Spleen (tissue), 11 donors: ENCODE results near the gene REC8. TPM values are rescaled to one million over a fixed set of nuclear protein-coding genes. Genes with fewer than 3 reads are reported as not detected.
A peak's percentile ranks its signal among the peaks of the same experiment; 100 is the strongest.

ENCODE experiments used
- DNase-seq: peaks from one replicate; pipeline ENCODE4 v3.0.0-alpha.2; 2020
- H3K27ac ChIP-seq, 8 donors: fragments of 200-600 bp; sonication (generic) in 7 of 8; 1 replicate in 4 of 8; 2 replicates in 4 of 8; pipeline versions ENCODE4 v1.5.0 to v1.8.0; 2016 to 2021; ENCODE audit warnings: inconsistent platforms in 4 of 8, mild to moderate bottlenecking in 4 of 8, moderate library complexity in 1 of 8
- H3K27me3 ChIP-seq, 7 donors: fragments of 200-600 bp; sonication (generic) in 6 of 7; replicated peaks in 1 of 7; 1 replicate in 4 of 7; 2 replicates in 3 of 7; pipeline versions ENCODE4 v1.5.0 to v1.8.0; 2016 to 2021; ENCODE audit warnings: inconsistent platforms in 3 of 7, mild to moderate bottlenecking in 1 of 7
- H3K36me3 ChIP-seq, 6 donors: fragments of 200-600 bp; sonication (generic) in 5 of 6; 1 replicate in 4 of 6; 2 replicates in 2 of 6; pipeline versions ENCODE4 v1.5.0 to v1.8.0; 2016 to 2021; ENCODE audit warnings: inconsistent platforms in 2 of 6
- H3K4me1 ChIP-seq, 6 donors: fragments of 200-600 bp; sonication (generic) in 5 of 6; 1 replicate in 3 of 6; 2 replicates in 3 of 6; pipeline versions ENCODE4 v1.5.0 to v1.8.0; 2016 to 2021; ENCODE audit warnings: inconsistent platforms in 3 of 6
- H3K4me3 ChIP-seq, 8 donors: fragments of 200-600 bp; sonication (generic) in 7 of 8; 1 replicate in 4 of 8; 2 replicates in 4 of 8; pipeline versions ENCODE4 v1.5.0 to v1.8.0; 2016 to 2021; ENCODE audit warnings: inconsistent platforms in 4 of 8, mild to moderate bottlenecking in 4 of 8, moderate library complexity in 2 of 8
- H3K9me3 ChIP-seq, 8 donors: fragments of 200-600 bp; sonication (generic) in 7 of 8; 1 replicate in 4 of 8; 2 replicates in 4 of 8; pipeline versions ENCODE4 v1.5.0 to v1.8.0; 2016 to 2021; ENCODE audit warnings: inconsistent platforms in 4 of 8
- POLR2A ChIP-seq, 3 donors: fragments of 450-650 bp; IDR thresholded peaks; one replicate each; pipeline ENCODE4 v1.5.1; 2017; ENCODE audit warnings: antibody characterized with exemption in 3 of 3, mild to moderate bottlenecking in 1 of 3
- POLR2AphosphoS5 ChIP-seq, 3 donors: sonication (generic); formaldehyde crosslinking; IDR thresholded peaks; one replicate each; pipeline ENCODE4 v1.5.1; 2017; ENCODE audit warnings: antibody characterized with exemption in 3 of 3
- WGBS, 5 donors: extraction: QIAGEN DNeasy Blood & Tissue Kit in 3 of 5; methylation state at CpG; one replicate each; pipeline versions ENCODE4 v1.1.5 to v1.1.7; 2013 to 2018; 5-methylcytosine and 5-hydroxymethylcytosine counted together
- intact Hi-C: fragments of 100-400 bp; cut with DNase I; formaldehyde crosslinking; loops from one replicate; pipeline ENCODE4 v1.15.0; 2023; ENCODE audit warnings: low total_unique reads
- polyA plus RNA-seq, 3 donors: library from polyadenylated mRNA; stranded (reverse); fragments of 200-250 nt; gene quantifications; one replicate each; pipeline ENCODE4 v1.2.1, GENCODE V29; 2013
- total RNA-seq, 7 donors: library from RNA; depleted of rRNA in 3 of 7; stranded (reverse); fragments of >200 nt in 3 of 7; fragmentation: NEBNext Ultra II Directional in 4 of 7; extraction: Animal tissue kit (Norgen Biotek cat#: 25700) in 4 of 7; gene quantifications; one replicate each; pipeline versions ENCODE4 v1.1.0 to v1.2.1, GENCODE V29; 2016 to 2021
- TF ChIP-seq, protein P1 (sequence below), 11 experiments: fragments of 200-600 bp in 7 of 11; fragments of 450-650 bp in 4 of 11; sonication (generic) in 4 of 11; IDR thresholded peaks in 8 of 11; conservative IDR thresholded peaks in 3 of 11; 1 replicate in 7 of 11; 2 replicates in 4 of 11; pipeline versions ENCODE4 v1.4.0 to v1.8.0; 2016 to 2021; ENCODE audit warnings: antibody characterized with exemption in 11 of 11, inconsistent platforms in 4 of 11, mild to moderate bottlenecking in 1 of 11
- donor health status: healthy with polysubstance abuse.
- donor health status: DM: no; HTN: no; CAD: no; lungs with moderate emphysema.
- donor health status: DM: no; HTN: no; CAD: no.
- donor health status: Bipolar disorder and iron deficiency.
- donor health status: healthy.
- donor health status: DM: no; HTN: no; CAD: no.
- donor health status: DM: yes; HTN: yes; CAD: no.

REC8 gene
- total and polyA plus RNA-seq, 10 donors = 23.5 to 51.6 (median 40.2) TPM

DNA sequence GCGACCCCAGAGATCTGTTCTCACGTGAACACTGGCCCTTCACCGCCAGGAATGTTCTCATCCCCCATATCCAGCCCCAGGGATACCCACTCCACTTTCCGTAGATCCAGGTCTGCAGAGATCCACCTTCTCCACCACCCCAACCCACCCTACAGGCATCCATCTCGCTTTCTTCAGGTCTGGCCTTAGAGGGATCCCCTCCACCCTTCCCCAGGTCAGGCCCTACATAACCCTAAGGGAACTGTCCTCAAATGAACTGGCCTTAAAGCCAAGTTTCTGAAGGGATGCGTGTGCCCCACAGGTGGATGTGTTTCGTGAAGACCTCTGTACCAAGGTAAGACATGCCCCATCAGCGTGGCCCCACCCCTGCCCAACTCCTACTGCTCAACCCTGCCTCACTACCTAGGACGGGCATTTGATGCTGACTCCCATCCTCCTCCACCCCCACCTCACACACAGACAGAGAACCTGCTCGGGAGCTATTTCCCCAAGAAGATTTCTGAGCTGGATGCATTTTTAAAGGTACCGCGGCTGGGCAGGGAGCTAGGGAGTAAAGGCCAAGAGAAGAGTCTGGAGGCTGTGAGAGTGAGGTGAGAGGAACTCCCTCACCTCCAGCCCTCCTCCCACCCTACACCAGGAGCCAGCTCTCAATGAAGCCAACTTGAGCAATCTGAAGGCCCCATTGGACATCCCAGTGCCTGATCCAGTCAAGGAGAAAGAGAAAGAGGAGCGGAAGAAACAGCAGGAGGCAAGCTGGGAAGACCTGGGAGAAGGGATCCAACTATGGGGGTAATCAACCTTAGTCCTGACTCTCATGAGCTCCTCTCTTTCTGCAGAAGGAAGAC, 35.0 kb upstream of the REC8 start:
- H3K36me3 ChIP-seq = peaks cover 3 to 36% (median 25%) of the 10 kb centered on the region in 6 donors
- H3K27ac ChIP-seq = peak overlapping the region; percentile 92 to 99 (median 97)
- TF ChIP-seq POLR2AphosphoS5 (IDR thresholded peaks at IDR 0.05) (no peak), POLR2A (IDR thresholded peaks at IDR 0.05) (no peak)
- TF ChIP-seq, protein P1, sequence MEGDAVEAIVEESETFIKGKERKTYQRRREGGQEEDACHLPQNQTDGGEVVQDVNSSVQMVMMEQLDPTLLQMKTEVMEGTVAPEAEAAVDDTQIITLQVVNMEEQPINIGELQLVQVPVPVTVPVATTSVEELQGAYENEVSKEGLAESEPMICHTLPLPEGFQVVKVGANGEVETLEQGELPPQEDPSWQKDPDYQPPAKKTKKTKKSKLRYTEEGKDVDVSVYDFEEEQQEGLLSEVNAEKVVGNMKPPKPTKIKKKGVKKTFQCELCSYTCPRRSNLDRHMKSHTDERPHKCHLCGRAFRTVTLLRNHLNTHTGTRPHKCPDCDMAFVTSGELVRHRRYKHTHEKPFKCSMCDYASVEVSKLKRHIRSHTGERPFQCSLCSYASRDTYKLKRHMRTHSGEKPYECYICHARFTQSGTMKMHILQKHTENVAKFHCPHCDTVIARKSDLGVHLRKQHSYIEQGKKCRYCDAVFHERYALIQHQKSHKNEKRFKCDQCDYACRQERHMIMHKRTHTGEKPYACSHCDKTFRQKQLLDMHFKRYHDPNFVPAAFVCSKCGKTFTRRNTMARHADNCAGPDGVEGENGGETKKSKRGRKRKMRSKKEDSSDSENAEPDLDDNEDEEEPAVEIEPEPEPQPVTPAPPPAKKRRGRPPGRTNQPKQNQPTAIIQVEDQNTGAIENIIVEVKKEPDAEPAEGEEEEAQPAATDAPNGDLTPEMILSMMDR (IDR thresholded peaks at IDR 0.05 in 8 of 11, conservative IDR thresholded peaks at IDR 0.05 in 3 of 11) = no peak
- no peaks in the 10 kb centered on the region for H3K9me3 ChIP-seq
- intact Hi-C loops = no loop called here
- H3K4me1 ChIP-seq = peaks cover 40 to 82% (median 63%) of the 10 kb centered on the region in 6 donors
- H3K4me3 ChIP-seq = peak overlapping the region; percentile 72 to 98 (median 92)
- 28 to 44% (median 32%) methylated on average over 13 of the region's 13 CpGs for WGBS, 5 donors
- DNase-seq = peak; percentile 76
- H3K27me3 ChIP-seq = no peaks in the 10 kb centered on the region

DNA sequence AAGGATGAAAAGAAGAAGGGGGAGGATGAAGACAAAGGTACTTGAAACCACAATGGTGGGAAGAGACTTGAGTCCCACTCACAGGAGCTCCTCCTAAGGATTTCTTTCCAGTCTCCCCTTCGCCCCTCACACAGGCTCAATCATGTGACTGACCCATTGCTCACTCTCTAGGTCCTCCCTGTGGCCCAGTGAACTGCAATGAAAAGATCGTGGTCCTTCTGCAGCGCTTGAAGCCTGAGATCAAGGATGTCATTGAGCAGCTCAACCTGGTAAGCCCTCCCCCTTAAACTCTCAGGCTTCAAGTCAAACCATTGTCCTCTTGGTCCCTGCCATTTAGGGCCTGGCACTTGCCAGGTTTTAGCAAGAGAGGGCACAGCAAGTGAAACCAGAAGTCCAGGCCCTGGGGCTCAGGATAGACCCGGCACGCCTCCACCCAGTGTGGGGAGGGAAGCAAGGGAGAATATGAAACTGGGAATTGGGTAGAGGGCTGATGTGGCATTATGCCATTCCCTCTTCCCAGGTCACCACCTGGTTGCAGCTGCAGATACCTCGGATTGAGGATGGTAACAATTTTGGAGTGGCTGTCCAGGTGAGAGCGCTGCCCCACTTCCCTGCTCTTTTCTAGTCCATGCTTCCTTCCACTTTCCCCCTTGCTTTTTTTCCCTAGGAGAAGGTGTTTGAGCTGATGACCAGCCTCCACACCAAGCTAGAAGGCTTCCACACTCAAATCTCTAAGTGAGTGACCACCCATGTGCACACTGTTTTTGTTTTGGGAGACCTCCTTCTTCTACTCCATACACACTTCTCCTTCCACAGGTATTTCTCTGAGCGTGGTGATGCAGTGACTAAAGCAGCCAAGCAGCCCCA, 34.1 kb upstream of the REC8 start:
- Histone ChIP-seq H3K4me3 (peak overlapping the region in 4 of 8 donors; percentile 11 to 97 (median 82)), H3K9me3 (no peaks in the 10 kb centered on the region), H3K36me3 (peaks cover 3 to 38% (median 25%) of the 10 kb centered on the region in 6 donors), H3K27ac (peak overlapping the region in 5 of 8 donors; percentile 92 to 99 (median 97)), H3K4me1 (peaks cover 41 to 82% (median 63%) of the 10 kb centered on the region in 6 donors), H3K27me3 (no peaks in the 10 kb centered on the region)
- DNase-seq = peak; percentile 69
- 86 to 94% (median 88%) methylated on average over 8 of the region's 8 CpGs for WGBS, 5 donors
- intact Hi-C loops = no loop called here
- TF ChIP-seq POLR2AphosphoS5 (IDR thresholded peaks at IDR 0.05) (no peak), POLR2A (IDR thresholded peaks at IDR 0.05) (no peak)
- TF ChIP-seq, protein P1 (IDR thresholded peaks at IDR 0.05 in 8 of 11, conservative IDR thresholded peaks at IDR 0.05 in 3 of 11) = no peak

DNA sequence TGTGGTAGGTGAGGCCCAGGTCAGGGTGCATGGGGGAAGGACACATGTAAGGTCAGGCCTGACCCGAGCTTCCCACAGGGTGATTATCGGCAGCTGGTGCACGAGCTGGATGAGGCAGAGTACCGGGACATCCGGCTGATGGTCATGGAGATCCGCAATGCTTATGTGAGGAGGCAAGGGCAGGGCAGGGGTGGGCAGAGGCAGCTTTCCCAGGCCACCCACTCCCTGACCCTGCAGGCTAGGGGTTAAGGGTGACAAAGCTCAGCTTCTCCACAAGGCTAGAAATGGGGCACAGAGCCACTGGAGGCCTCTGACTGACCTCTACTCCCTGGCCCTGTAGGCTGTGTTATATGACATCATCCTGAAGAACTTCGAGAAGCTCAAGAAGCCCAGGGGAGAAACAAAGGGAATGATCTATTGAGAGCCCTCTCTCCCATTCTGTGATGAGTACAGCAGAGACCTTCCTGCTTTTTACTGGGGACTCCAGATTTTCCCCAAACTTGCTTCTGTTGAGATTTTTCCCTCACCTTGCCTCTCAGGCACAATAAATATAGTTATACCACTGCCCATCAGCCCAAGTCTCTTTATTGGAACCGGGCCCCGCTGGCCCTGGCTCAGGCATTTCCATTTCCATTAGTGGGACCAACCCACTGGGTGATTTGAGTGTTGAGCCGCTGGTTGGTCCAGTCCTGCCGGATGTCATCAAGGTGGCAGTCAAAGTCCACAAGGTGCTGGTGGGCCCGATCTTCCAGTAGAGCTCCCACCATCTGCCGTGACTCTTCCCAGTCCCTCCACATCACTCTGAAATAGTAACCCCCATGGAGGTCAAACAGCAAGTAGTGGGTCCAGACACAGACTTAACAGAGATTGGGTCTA, 33.2 kb upstream of the REC8 start:
- Histone ChIP-seq H3K36me3 (peaks cover 3 to 47% (median 30%) of the 10 kb centered on the region in 6 donors), H3K4me3 (peak overlapping the region in 1 of 8 donors; percentile 97), H3K4me1 (peaks cover 41 to 84% (median 64%) of the 10 kb centered on the region in 6 donors), H3K27ac (peak overlapping the region in 5 of 8 donors; percentile 9 to 98 (median 96)), H3K27me3 (no peaks in the 10 kb centered on the region), H3K9me3 (no peaks in the 10 kb centered on the region)
- intact Hi-C loops = no loop called here
- 78 to 87% (median 84%) methylated on average over 13 of the region's 13 CpGs for WGBS, 5 donors
- peak; percentile 76 for DNase-seq
- TF ChIP-seq, protein P1 (IDR thresholded peaks at IDR 0.05 in 8 of 11, conservative IDR thresholded peaks at IDR 0.05 in 3 of 11) = no peak
- TF ChIP-seq POLR2A (IDR thresholded peaks at IDR 0.05) (no peak), POLR2AphosphoS5 (IDR thresholded peaks at IDR 0.05) (peak in 2 of 3 donors; percentile 30 to 53)
